Mesenchymal stem cell (in vitro differentiated cells and primary cell): ENCODE results near the gene BCKDHA.
A peak's percentile ranks its signal among the peaks of the same experiment; 100 is the strongest.

ENCODE experiments used
- DNase-seq: peaks from one replicate; pipeline ENCODE4 v3.0.0-alpha.2; 2013
- H2AFZ ChIP-seq: one replicate; pipeline ENCODE4 v1.6.1; 2013; ENCODE audit warnings: low read depth, mild to moderate bottlenecking, control low read depth, inconsistent platforms, low read length, moderate library complexity
- H2AK5ac ChIP-seq: 2 replicates; pipeline ENCODE4 v1.6.1; 2013; ENCODE audit warnings: low read length, moderate library complexity, mild to moderate bottlenecking, inconsistent platforms; ENCODE audit not compliant: severe bottlenecking
- H2BK120ac ChIP-seq: one replicate; pipeline ENCODE4 v1.6.1; 2013; ENCODE audit warnings: low read depth, mild to moderate bottlenecking, inconsistent platforms, low read length, moderate library complexity
- H2BK12ac ChIP-seq, 2 experiments: one replicate each; pipeline ENCODE4 v1.6.1; 2013; ENCODE audit warnings: inconsistent platforms in 2 of 2, low read length in 2 of 2, mild to moderate bottlenecking in 2 of 2, moderate library complexity in 2 of 2, control low read depth in 1 of 2
- H2BK15ac ChIP-seq: one replicate; pipeline ENCODE4 v1.6.1; 2013; ENCODE audit warnings: mild to moderate bottlenecking, low read depth, inconsistent platforms; ENCODE audit not compliant: poor library complexity, severe bottlenecking
- H2BK5ac ChIP-seq: 2 replicates; pipeline ENCODE4 v1.6.1; 2013; ENCODE audit warnings: low read depth, mild to moderate bottlenecking, low read length, control low read depth, inconsistent platforms; ENCODE audit not compliant: poor library complexity, severe bottlenecking
- H3K14ac ChIP-seq, 2 experiments: one replicate each; pipeline ENCODE4 v1.6.1; 2013; ENCODE audit warnings: inconsistent platforms in 2 of 2, low read length in 2 of 2, control low read depth in 1 of 2, mild to moderate bottlenecking in 1 of 2, moderate library complexity in 1 of 2
- H3K18ac ChIP-seq, 2 experiments: one replicate each; pipeline ENCODE4 v1.6.1; 2013; ENCODE audit warnings: inconsistent platforms in 2 of 2, low read length in 2 of 2, control low read depth in 1 of 2, low read depth in 1 of 2, mild to moderate bottlenecking in 1 of 2
- H3K23ac ChIP-seq, 2 experiments: one replicate each; pipeline ENCODE4 v1.6.1; 2013; ENCODE audit warnings: inconsistent platforms in 2 of 2, low read length in 2 of 2, mild to moderate bottlenecking in 2 of 2, moderate library complexity in 2 of 2, control low read depth in 1 of 2
- H3K27ac ChIP-seq: 2 replicates; pipeline ENCODE4 v1.5.1; 2013; ENCODE audit warnings: mild to moderate bottlenecking, moderate library complexity, low read length, control low read depth, inconsistent platforms; ENCODE audit not compliant: poor library complexity, severe bottlenecking
- H3K27me3 ChIP-seq, 2 experiments: 2 replicates each; pipeline versions ENCODE4 v1.6.1 to v1.7.0; 2013; ENCODE audit warnings: low read length in 2 of 2, mild to moderate bottlenecking in 2 of 2, moderate library complexity in 2 of 2, control low read depth in 1 of 2, inconsistent platforms in 1 of 2; ENCODE audit not compliant: control insufficient read depth in 1 of 2, insufficient read depth in 1 of 2
- H3K36me3 ChIP-seq, 2 experiments: 2 replicates each; pipeline versions ENCODE4 v1.6.1 to v1.7.0; 2013; ENCODE audit warnings: low read length in 2 of 2, control low read depth in 1 of 2, inconsistent platforms in 1 of 2, low read depth in 1 of 2, mild to moderate bottlenecking in 1 of 2; ENCODE audit not compliant: insufficient read depth in 2 of 2, control insufficient read depth in 1 of 2
- H3K4ac ChIP-seq, 2 experiments: one replicate each; pipeline ENCODE4 v1.6.1; 2013; ENCODE audit warnings: inconsistent platforms in 2 of 2, low read length in 2 of 2, mild to moderate bottlenecking in 2 of 2, moderate library complexity in 2 of 2, control low read depth in 1 of 2, low read depth in 1 of 2
- H3K4me1 ChIP-seq: 2 replicates; pipeline ENCODE4 v1.6.1; 2013; ENCODE audit warnings: low read depth, low read length, control low read depth; ENCODE audit not compliant: control insufficient read depth, insufficient read depth
- H3K4me2 ChIP-seq: 2 replicates; pipeline ENCODE4 v1.6.1; 2013; ENCODE audit warnings: low read length, mild to moderate bottlenecking, inconsistent platforms; ENCODE audit not compliant: poor library complexity, severe bottlenecking
- H3K4me3 ChIP-seq, 2 experiments: 2 replicates each; pipeline versions ENCODE4 v1.5.1 to v1.7.0; 2013; ENCODE audit warnings: low read length in 2 of 2, mild to moderate bottlenecking in 2 of 2, control low read depth in 1 of 2, low read depth in 1 of 2; ENCODE audit not compliant: insufficient read depth in 1 of 2
- H3K79me1 ChIP-seq: replicated peaks from 2 replicates; pipeline ENCODE4 v1.6.1; 2013; ENCODE audit warnings: mild to moderate bottlenecking, control low read depth, low read length, inconsistent platforms; ENCODE audit not compliant: poor library complexity, severe bottlenecking
- H3K9ac ChIP-seq: 2 replicates; pipeline ENCODE4 v1.7.0; 2013; ENCODE audit warnings: mild to moderate bottlenecking, low read length, moderate library complexity
- H3K9me3 ChIP-seq: 2 replicates; pipeline ENCODE4 v1.7.0; 2013; ENCODE audit warnings: mild to moderate bottlenecking, low read length; ENCODE audit not compliant: control insufficient read depth
- H4K8ac ChIP-seq: one replicate; pipeline ENCODE4 v1.6.1; 2013; ENCODE audit warnings: inconsistent platforms, mild to moderate bottlenecking, low read length, moderate library complexity
- H4K91ac ChIP-seq: one replicate; pipeline ENCODE4 v1.6.1; 2013; ENCODE audit warnings: mild to moderate bottlenecking, low read length, inconsistent platforms
- WGBS: methylation state at CpG from one replicate; pipeline ENCODE4 v1.1.7; 2013; ENCODE audit warnings: mixed read lengths; 5-methylcytosine and 5-hydroxymethylcytosine counted together

Gene BCKDHA

DNA sequence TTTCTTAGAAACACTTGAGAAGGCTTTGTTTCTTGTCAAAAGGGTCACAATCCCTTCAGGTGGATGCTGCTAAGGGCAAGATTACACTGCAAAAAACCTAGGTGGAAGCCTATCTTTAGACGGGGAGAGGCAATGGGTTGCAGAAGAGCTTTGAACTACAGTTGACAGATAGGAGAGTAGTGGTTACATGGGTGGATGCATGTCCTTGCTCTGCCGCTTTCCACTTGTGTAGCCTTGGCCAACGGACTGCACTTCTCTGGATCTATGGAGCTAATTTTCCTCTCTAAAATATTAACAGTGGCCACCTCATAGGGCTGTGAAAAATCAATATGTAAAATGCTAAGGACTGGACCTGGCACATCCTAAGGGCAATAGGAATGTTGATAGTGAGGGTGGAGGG lies 980 bp downstream of the BCKDHA start:
- Histone ChIP-seq H3K14ac (no peak overlapping the region), H2AK5ac (no peak overlapping the region), H2BK5ac (no peak overlapping the region), H3K18ac (no peak overlapping the region), H3K27me3 (no peaks in the 10 kb centered on the region), H4K8ac (no peak overlapping the region), H3K4me3 (peak overlapping the region in 1 of 2 experiments; percentile 98), H3K9me3 (no peaks in the 10 kb centered on the region), H3K23ac (no peak overlapping the region), H4K91ac (no peak overlapping the region), H2BK120ac (no peak overlapping the region), H3K9ac (peak overlapping the region; percentile 98), H3K4me1 (peaks cover 5% of the 10 kb centered on the region), H2AFZ (no peak overlapping the region), H3K36me3 (peaks cover 5 to 8% of the 10 kb centered on the region in 2 experiments), H3K79me1 (peaks cover 32% of the 10 kb centered on the region), H3K27ac (no peak overlapping the region), H3K4ac (no peak overlapping the region), H2BK15ac (no peak overlapping the region), H2BK12ac (no peak overlapping the region), H3K4me2 (peak overlapping the region; percentile 93)
- DNase-seq: no peak
- 76% methylated on average over 2 of the region's 3 CpGs for WGBS

DNA sequence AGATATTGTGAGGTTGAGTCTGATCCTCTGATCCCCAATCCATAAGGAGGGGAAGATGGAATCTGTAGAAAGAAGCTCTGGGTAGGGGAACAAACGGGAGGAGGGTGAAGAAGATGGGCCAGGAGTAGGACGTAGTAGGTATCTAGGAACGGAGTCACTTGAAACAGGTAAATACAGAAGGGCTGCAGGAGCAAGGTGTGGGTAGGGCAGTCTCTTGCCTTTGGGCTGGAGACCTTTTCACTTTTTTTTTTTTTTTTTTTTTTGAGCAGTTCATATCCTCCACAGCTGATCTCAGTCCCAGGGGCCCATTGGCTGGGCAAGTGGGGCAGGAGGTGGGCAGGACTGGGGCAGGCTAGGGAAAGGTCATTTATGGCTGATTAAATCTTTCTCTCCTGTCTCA lies 1.5 kb downstream of the BCKDHA start:
- no peak overlapping the region for H2BK12ac ChIP-seq
- 78% methylated on average over 3 of the region's 3 CpGs for WGBS
- no peak overlapping the region for H2AK5ac ChIP-seq
- H4K91ac ChIP-seq: no peak overlapping the region
- no peak overlapping the region for H3K4ac ChIP-seq
- no peak overlapping the region for H3K14ac ChIP-seq
- H3K9me3 ChIP-seq: no peaks in the 10 kb centered on the region
- H3K4me3 ChIP-seq: peak overlapping the region in 1 of 2 experiments; percentile 98
- no peak overlapping the region for H2BK120ac ChIP-seq
- H3K18ac ChIP-seq: no peak overlapping the region
- H3K36me3 ChIP-seq: peaks cover 6 to 9% of the 10 kb centered on the region in 2 experiments
- no peak overlapping the region for H3K23ac ChIP-seq
- peaks cover 5% of the 10 kb centered on the region for H3K4me1 ChIP-seq
- no peak for DNase-seq
- no peak overlapping the region for H4K8ac ChIP-seq
- no peak overlapping the region for H2BK5ac ChIP-seq
- H3K27ac ChIP-seq: no peak overlapping the region
- H2BK15ac ChIP-seq: no peak overlapping the region
- H3K4me2 ChIP-seq: no peak overlapping the region
- no peak overlapping the region for H2AFZ ChIP-seq
- peaks cover 32% of the 10 kb centered on the region for H3K79me1 ChIP-seq
- H3K27me3 ChIP-seq: no peaks in the 10 kb centered on the region
- peak overlapping the region; percentile 98 for H3K9ac ChIP-seq

DNA sequence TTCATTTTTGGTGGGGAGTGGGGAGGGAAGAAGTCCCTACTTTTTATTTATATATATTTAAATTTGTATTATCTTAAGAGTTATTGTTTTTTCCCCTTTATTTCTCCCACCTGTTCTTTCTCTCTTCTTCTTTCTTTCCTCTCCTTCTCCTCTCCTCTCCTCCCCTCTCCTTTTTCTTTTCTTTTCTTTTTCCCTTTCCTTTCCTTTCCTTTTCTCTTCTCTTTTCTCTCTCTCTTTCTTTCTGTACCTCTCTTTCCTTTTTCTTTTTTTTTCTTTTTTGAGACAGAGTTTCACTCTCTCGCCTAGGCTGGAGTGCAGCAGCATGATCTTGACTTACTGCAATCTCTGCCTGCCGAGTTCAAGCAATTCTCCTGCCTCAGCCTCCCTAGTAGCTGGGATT lies 1.9 kb downstream of the BCKDHA start:
- H3K27me3 ChIP-seq: no peaks in the 10 kb centered on the region
- H2BK120ac ChIP-seq: no peak overlapping the region
- H3K4me3 ChIP-seq: no peak overlapping the region
- H3K9ac ChIP-seq: no peak overlapping the region
- no peak overlapping the region for H3K18ac ChIP-seq
- H4K8ac ChIP-seq: no peak overlapping the region
- peaks cover 5% of the 10 kb centered on the region for H3K4me1 ChIP-seq
- H2BK12ac ChIP-seq: no peak overlapping the region
- peaks cover 32% of the 10 kb centered on the region for H3K79me1 ChIP-seq
- no peak overlapping the region for H3K27ac ChIP-seq
- H4K91ac ChIP-seq: no peak overlapping the region
- H2AFZ ChIP-seq: no peak overlapping the region
- no peak overlapping the region for H3K4ac ChIP-seq
- no peaks in the 10 kb centered on the region for H3K9me3 ChIP-seq
- no peak overlapping the region for H2BK5ac ChIP-seq
- H3K23ac ChIP-seq: no peak overlapping the region
- peaks cover 6 to 9% of the 10 kb centered on the region in 2 experiments for H3K36me3 ChIP-seq
- 92% methylated on average over 2 of the region's 2 CpGs for WGBS
- no peak overlapping the region for H2BK15ac ChIP-seq
- no peak overlapping the region for H3K14ac ChIP-seq
- no peak overlapping the region for H2AK5ac ChIP-seq
- H3K4me2 ChIP-seq: no peak overlapping the region
- DNase-seq: no peak

DNA sequence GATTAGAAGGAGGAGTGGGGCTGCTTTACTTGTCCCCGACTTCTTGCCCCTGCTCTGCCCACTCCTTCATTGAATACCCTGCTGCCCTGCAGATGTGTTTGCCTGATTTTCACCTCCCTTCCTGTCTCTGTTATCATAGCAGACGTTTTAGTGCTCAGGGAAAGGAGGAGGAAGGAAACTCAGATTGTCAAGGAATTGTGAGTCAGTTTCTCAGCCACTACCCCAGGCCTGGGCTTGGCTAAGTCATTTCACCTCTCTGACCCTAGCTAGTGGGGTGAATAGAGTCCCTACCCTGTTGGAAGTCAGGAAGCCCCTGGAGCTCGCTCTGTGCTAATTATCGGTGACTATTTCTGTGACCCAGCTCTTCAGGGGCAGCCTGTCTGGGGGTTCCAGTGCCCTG lies 3.9 kb downstream of the BCKDHA start:
- H3K4me1 ChIP-seq: peaks cover 5% of the 10 kb centered on the region
- H3K4ac ChIP-seq: no peak overlapping the region
- DNase-seq: no peak
- H2BK15ac ChIP-seq: no peak overlapping the region
- H3K4me3 ChIP-seq: no peak overlapping the region
- H2BK12ac ChIP-seq: no peak overlapping the region
- no peak overlapping the region for H2AK5ac ChIP-seq
- no peaks in the 10 kb centered on the region for H3K27me3 ChIP-seq
- H3K9ac ChIP-seq: no peak overlapping the region
- H2BK120ac ChIP-seq: no peak overlapping the region
- peaks cover 25% of the 10 kb centered on the region for H3K79me1 ChIP-seq
- no peak overlapping the region for H3K23ac ChIP-seq
- H4K8ac ChIP-seq: no peak overlapping the region
- no peak overlapping the region for H4K91ac ChIP-seq
- no peak overlapping the region for H3K18ac ChIP-seq
- peaks cover 6 to 9% of the 10 kb centered on the region in 2 experiments for H3K36me3 ChIP-seq
- no peak overlapping the region for H3K4me2 ChIP-seq
- 58% methylated on average over 3 of the region's 4 CpGs for WGBS
- H3K14ac ChIP-seq: no peak overlapping the region
- no peak overlapping the region for H2BK5ac ChIP-seq
- H3K27ac ChIP-seq: no peak overlapping the region
- H3K9me3 ChIP-seq: no peaks in the 10 kb centered on the region
- no peak overlapping the region for H2AFZ ChIP-seq
